Medulla oblongata (tissue), 1 donor: ENCODE data around the gene AQP3.
A peak's percentile ranks its signal among the peaks of the same experiment; 100 is the strongest.
"Not testable (repeated sequence)": the region's sequence is repeated elsewhere in the genome, so short reads cannot be mapped to it uniquely, and the experiment has no call there.

Experiments used
- DNase-seq: peaks from one replicate; pipeline ENCODE4 v3.0.0-alpha.2; 2015; ENCODE audit errors: extremely low spot score

AQP3 gene

DNA sequence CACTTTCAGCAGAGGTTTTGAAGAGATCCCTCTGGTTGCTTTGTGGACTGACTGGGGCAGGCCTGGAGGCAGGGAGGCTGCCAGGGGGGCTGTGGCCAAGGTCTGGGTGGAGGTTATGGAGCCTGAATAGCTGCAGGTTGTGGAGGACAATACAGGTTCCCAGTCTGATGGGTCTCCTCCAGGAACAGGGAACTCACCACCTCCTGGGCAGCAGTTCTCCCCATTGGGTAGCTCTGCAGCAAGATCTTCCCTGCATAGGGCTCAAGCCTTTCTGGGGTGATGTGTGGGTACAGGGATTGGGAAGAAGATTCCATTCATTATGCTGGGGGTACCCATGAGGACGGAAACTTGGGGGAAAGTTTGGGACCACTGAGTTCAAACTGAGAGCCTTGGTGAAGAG lies 6.8 kb downstream of the AQP3 start:
- DNase-seq: no peak

DNA sequence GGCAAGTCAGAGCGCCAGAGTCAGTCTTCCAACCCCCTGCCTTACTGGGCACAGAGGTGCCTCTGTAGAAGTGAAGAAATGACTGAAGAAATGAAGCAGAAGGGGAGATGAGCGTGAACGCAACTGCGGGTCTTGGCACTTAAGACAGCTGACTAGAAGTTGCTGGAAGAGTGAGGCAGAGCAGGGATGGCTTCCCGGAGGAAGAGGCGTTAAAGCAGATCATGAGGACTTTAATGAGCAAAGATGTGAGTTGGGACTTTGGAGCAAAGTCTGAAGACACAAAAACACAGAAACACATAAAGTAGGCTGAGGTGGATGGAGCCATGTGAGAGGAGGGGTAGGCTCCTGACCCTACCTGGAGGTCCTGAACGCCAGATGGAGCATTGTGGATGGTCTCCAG lies 7.2 kb downstream of the AQP3 start:
- no peak for DNase-seq

DNA sequence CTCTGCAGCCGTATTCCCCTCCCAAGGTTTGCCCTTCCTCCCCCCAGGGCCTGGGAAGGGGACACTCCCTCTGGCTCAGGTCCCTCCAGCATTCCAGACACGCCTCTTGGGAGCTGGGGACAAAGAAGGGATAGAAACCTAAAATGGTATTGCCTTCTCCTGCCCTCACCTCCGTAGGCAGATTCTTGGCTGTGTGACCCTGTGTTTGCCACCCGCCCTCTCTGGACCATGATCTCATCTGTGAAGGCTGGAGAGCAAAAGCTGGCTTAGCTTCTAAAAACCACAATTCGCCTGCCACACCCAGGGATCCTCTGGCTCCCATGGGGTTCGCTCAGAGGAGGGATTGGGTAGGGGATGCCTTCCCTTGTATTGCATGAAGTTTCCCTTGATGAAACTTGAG lies 7.7 kb downstream of the AQP3 start:
- DNase-seq: no peak

DNA sequence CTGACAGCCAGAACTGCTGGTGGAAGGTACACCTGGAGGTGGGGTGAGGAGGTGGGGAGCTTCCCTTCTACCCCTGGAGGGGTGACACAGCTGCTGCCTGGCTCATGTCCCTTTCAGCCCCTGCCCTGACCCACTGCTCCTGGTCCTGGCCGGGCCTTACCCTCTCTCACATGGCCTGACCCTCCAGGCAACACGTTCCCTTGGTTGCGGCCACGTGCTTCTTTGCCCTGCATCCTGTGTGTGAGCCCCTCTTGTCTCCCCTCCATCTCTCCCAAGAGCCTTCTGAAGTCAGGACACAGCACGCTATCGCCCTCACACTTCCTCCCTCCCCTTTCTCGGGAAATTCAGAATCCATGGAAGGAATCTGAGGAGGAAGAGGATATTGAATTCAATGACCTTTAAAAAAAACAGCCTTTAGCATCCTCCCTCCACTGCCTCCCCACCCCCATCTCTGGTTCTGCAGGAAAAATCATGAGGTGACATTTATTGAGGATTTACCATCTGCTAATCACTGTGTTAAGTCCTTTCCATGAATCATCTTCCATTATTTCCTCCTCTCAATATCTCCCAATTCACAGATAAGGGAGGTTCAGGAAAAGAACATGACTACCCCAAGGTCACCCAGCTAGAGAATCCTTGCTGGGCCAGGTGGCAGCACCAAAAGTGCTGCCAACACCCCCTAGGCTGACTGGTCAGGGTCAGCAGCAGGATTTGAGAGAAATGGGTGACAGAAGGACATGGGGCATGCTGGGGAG lies 8.3 kb downstream of the AQP3 start:
- DNase-seq: no peak

DNA sequence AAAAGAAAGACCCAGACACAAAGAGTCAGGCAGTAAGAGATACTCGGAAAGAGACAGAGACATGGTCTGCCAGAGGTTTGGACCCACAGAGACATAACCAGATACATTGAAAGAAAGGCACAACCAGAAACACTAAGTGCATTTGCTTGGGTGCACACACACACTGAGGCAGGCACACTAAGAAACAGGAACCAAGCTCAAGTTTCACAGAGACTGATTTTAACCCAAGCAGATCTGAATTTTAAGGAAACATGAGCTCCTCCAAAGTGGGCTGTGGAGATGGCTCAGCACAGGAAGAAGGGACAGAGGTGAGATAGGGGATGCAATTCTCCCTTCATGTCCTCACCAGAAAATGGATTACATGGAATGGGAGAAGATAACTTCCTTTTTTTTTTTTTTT lies 9.5 kb downstream of the AQP3 start:
- no peak for DNase-seq

DNA sequence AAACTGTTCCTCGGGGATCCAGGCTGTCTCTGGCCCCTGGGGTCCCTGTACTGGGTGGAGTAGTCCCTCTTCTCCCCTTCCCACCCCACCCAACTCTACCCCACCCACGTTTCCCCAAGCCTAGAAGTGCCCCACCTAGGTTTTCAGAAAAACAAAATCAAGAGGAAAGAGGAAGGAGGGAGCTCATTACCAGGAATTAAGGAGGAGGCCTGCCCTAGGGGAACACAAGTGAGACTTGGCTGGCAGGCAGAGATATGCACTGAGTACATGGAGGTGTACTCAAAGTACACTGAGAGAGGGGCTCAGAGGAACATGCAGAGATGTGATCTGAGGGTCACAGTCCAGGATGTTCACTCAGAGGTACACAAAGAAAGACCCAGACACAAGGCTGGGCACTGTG lies 10.2 kb downstream of the AQP3 start:
- DNase-seq: no peak

DNA sequence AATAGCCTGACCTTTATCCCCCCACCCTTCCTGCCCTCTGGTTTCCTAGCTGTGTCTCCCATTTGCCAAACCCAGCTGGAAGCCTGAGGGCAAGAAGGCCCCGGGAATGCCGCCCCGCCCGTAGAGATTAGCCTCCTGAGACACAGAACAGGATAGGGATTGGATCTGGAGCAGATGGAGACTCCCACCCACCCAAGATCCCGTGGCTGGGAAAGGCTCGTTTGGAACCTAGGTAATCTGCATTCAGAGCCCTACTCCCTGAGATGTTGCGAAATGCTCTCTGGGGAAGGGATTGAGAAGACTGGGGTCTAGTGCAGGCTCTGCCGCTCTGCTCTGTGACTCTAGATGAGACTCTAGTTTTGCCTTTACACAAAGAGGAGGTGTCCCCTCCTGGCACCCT lies 10.9 kb downstream of the AQP3 start:
- no peak for DNase-seq

DNA sequence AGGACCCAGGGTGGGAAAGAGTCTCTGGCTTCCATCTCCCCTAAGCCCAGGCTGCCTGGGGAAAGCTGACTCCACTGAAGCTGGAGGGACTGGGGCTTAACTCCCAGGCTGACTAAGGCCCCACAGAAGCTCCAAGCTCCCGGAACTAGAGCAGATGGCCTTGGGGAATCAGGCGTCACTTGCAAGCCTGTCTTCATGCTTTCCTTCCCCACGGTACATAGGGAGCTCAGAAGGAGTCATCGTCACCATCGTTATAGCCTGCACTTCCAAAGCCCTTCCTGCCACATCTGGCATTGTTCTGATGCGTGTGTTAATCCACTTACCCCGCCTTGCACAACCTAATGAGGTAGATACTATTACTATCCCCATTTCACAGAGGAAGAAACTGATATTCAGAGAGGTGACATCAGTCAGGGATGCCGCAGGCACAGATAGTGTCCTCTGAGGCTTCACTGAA lies 11.5 kb downstream of the AQP3 start:
- DNase-seq: no peak

DNA sequence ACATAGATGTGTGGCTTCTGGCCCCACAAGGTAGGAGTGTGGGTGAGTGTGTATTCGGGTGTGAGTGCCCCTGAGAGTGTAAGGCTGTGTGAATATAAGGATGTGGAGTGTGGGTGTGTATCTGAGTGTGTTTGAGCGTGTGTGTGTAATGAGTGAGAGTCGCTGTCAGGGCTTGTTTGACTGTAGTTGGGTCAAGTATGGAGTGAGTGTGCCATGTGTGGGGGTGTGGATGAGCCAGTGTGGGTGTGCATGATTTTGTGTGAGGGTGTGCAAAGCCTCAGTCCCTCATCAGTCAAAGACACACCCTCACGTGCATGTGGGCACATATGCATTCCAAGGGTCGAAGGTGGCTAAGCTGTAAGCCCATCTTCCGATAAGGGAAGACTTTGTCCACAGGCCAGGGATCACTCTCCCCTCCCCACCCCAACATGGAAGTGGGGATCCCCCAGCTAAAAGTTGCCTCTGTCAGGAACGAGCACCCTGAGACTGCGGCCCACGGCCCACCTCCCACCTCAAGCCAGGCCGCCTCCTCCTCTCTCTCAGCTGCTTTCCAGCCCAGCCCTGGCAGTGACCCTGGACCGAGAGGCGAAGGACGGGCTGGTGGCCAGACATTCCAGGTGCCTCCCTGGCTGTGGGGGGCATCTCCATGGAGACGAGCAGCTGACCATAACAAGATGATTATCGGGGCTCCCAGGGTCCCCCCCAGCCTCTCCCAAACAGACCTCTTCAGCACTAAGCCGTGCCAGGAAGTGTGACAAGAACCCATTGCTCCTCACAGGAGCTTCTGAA lies 12.9 kb downstream of the AQP3 start:
- no peak for DNase-seq

DNA sequence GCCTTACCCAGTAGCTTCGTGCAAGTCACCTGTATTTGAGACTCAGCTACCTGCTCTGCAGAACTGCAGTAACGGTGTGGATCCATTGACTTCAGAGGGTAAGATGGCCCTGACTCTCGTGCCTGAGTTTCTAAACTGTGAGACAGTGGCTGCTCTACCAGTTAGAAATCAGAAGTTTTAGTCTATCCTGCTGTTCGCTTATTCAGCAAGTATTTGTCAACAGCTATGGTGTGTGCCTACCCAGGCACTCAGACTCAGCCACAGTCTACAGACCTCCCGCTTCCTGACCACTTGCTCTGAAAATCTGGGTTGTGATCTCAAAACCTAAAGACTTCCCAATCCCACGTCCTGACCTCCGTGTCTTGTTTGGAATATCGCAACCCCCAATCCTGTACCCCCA lies 13.5 kb downstream of the AQP3 start:
- DNase-seq: no peak

DNA sequence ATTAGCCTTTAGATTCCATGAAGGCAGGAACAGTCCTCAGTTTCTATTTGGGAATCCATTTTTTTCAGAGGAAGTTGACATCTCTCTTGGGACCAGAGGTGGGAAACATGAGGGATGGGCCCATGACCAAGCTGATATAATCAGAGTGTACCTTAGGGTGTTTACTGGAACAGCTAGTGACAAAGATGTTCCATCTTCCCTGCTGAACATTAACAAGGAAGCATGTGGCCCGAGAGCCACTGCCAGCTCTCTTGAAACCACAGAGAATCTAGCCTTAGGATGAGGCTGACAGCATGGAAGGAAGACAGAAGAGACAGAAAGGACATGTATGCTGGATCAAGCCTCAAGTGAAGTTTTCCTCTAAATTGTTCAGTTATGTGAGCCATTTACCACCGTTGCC lies 16.0 kb downstream of the AQP3 start:
- DNase-seq: no peak

DNA sequence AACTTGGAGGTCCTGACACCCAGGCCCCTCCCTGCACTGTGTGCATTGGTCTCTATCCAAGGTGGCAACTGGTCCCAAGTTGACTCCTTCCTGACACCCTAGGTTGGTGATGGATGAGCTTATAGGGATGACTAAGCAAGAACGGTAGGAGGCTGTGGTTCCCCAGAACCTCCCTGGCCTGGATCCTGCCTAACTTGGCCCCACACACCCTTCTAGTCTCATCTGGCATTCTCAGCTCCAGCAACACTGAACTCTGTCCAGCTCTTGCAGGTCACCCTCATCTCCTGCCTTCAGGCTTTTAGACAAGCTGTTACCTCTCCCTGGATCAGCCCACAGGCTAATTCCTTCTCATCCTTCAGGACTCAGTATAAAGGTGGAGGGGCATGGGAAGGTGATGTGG lies 16.5 kb downstream of the AQP3 start:
- DNase-seq: no peak

DNA sequence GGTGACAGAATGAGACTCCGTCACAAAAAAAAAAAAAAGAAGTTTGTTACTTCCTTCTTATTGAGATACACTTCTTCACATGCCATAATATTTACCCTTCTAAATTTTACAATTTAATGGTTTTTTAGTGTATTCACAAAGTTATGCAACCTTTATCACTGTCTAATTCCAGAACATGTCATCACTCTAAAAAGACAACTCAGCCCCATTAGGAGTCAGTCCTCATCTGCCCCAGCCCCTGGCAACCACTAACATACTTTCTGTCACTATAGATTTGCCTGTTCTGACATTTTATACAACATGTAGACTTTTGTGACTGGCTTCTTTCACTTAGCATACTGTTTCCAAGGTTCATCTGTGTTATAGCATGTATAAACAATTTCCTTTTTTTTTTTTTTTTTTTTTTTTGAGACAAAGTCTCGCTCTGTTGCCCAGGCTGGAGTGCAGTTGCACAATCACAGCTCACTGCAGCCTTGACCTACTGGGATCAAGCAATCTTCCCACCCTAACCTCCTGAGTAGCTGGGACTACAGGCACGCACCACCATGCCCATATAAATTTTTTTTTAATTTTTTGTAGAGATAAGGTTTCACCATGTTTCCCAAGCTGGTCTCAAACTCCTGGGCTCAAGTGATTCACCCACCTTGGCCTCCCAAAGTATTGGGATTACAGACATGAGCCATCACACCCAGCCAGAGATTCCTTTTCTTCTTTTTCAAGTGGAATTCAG lies 18.0 kb downstream of the AQP3 start:
- no peak for DNase-seq

DNA sequence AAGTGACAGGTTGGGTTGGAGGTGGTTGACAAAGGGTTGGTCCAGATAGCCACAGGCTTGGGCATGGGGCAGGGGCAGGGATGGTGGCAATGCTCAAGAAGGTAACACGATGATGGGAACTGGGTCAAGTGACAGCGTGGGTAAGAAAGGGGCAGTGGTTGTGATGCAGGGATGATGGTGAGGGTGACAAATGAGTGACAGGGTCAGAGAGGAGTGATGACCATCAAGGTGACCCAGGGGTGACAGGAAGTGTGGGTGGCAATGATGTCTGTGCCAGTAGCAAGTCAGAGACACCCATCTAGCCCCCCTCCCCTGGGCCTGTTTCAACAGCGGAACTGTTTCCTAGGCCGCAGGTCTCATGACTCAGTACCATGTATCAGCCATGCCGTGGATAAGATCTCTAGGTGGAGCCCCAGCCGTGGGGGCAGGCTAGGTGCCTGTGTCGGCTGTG lies 20.5 kb downstream of the AQP3 start:
- no peak for DNase-seq

DNA sequence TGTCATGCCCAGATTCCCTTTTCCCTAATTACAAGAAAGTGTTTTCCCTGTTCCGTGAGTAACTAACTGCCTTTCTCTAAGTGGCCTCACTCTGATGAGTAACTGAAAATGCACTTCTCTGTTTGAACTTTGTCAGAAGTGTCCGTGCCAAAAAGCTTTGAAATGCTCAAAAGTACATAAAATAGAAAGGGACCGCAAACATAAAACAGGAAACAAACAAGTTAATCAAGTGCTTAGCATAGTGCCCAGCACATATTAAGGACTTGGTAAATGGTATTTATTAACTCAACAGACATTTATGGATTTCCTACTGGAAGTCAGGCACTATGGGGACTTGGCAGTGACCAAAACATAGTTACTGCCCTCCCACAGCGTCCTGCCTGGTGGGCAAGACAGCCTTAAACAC lies 22.3 kb downstream of the AQP3 start:
- no peak for DNase-seq

DNA sequence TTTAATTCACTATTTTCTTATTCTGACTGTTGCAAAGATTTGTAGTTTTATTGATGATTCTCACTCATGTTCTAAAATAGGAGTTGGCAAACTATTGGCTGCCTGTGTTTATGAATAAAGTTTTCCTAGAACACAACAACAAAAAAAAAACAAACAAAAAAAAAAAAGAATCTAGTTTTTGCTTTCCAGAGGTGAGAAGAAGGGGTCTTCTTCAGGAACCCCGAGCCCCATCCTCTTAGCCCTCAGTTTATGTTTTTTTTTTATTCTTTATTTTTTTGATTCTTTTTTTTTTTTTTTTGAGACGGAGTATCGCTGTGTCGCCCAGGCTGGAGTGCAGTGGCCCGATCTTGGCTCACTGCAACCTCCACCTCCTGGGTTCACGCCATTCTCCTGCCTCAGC lies 22.9 kb downstream of the AQP3 start:
- DNase-seq: not testable (repeated sequence)

DNA sequence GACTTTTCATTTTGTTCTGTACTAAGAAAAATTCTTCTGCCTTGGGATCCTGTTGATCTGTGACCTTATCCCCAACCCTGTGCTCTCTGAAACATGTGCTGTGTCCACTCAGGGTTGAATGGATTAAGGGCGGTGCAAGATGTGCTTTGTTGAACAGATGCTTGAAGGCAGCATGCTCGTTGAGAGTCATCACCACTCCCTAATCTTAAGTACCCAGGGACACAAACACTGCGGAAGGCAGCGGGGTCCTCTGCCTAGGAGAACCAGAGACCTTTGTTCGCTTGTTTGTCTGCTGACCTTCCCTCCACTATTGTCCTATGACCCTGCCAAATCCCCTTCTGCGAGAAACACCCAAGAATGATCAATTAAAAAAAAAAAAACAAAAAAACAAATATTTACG lies 23.4 kb downstream of the AQP3 start:
- DNase-seq: not testable (repeated sequence)

DNA sequence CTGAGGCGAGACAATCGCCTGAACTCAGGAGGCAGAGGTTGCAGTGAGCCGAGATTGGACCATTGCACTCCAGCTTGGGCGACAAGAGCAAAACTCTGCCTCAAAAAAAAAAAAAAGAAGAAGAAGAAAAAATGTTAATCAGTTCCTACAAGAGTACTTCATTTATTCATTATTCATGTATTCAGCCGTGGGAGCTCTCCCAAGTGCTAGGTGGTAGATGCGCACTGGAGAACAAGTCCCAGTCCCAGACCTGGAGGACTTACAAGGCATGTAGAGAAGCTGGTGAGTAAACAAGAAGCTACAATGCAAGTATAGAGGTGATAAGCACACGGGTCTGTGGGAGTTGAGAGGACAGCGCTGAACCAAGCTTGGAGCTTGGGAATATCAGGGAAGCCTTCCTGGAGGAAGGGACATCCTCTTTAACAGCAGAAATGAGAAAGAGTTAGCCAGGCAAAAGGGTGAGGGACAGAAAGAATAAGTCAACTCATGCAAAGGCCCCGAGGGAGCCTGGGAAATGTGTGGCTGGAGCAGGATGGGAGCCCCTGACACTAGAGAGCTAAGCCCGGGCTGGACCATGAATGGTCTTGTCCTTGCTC lies 27.6 kb downstream of the AQP3 start:
- no peak for DNase-seq

DNA sequence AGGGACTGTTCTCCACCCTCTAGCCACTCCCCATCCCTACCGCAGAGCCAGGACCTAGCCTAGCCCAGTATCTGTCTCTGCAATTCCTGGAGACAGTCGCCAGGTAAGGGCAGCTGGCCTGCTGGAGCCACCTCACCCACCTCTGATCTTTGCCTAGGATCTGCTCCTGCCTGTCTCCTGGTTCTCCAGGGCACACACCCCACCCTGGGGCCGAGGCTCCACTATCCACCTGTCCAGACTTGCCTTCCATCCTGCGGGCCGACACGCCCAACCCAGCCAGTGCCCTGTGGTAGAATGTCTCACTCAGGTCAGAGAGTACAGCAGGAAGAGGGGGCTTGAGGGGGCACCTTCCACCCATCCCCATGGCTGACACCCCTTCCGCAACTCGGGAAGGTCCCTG lies 29.3 kb downstream of the AQP3 start:
- no peak for DNase-seq

DNA sequence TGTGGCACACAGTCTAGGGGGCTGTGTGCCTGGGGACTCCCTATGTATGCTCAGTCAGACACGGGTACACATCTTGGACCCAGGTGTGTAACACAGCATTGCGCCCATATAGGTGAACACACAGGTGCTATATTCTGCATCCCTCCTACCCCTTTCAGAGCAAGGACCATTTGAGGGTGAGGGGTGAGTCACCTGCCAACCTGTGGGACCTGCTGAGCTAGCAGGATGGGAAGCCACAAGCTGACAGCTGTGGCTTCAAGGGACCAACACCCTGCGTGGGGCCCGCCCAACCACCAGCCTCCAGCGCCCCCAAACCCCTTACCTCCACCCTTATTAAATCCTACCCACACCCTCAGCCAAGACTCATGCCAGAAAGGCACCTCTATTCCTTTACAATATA lies 30.4 kb downstream of the AQP3 start:
- no peak for DNase-seq

DNA sequence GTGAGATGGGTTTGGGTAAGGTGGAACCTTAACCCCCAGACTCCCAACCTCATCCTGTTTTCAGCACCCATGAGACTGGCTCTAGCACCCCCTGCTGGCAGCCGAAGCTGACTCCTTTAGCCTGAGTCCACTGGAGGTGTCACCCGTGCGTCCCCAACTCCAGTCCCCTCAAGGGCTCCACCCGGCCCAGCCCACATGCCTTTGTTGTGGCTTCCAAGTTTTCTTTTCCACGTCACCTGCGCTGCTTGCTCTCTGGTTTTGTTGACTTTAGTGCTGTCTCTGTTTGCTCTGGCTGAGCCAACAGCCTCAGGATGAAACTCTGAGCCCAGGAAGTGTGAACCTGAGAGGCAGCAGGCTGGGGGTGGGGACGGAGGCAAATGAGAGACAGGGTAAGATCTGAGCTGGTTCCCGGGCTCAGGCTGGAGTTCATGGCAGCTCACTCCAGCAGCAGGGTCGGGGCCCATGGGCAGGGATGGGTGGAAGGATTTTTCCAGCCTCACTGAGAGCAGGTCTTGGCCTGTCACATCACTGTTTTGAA lies 31.8 kb downstream of the AQP3 start:
- peak; percentile 50 for DNase-seq
